Upper lobe of left lung (tissue), 4 donors: ENCODE measurements around the gene P4HA1.

Source experiments
- CTCF ChIP-seq, 6 experiments: fragments of 450-650 bp in 4 of 6; fragments of 200-600 bp in 2 of 6; sonication (generic) in 2 of 6; IDR thresholded peaks; one replicate each; pipeline ENCODE4 v1.5.1; 2016 to 2019; ENCODE audit warnings: antibody characterized with exemption in 6 of 6
- EP300 ChIP-seq, 4 donors: sonication (generic); formaldehyde crosslinking; IDR thresholded peaks; one replicate each; pipeline ENCODE4 v1.5.1; 2017; ENCODE audit warnings: antibody characterized with exemption in 4 of 4, control low read depth in 2 of 4
- POLR2A ChIP-seq, 4 donors: fragments of 450-650 bp; IDR thresholded peaks; one replicate each; pipeline ENCODE4 v1.5.1; 2016 to 2017; ENCODE audit warnings: antibody characterized with exemption in 4 of 4, mild to moderate bottlenecking in 2 of 4

DNA sequence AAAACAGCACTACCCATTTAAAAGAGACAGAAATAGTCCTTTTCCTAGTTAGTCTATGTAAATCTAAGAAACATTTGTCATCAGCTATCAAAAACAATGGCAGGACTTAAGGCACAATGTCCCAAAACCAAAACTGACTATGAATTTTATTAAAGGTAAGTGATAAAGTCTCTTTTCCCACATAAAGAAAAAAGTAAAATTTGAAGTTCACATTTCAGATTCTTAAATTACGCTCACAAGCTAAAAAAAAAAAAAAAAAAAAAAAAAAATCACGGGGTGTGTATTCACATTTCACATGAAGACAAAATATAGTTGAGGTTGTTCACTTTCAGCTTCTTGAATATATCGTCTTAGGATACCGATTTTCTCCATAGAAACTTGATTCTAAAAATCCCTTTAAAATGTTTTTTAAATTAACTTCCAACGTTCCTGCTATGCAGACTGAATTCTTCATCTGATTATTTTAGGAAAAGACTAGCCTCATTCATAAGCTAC, 1.6 kb downstream of the P4HA1 start:
- no peak for TF ChIP-seq CTCF (IDR thresholded peaks at IDR 0.05)
- no peak for TF ChIP-seq POLR2A (IDR thresholded peaks at IDR 0.05)
- TF ChIP-seq EP300 (IDR thresholded peaks at IDR 0.05): no peak
